HG02852 (cell line): ENCODE data around the gene TM4SF5.

Experiments
- ATAC-seq: cut with Tn5 transposase; IDR thresholded peaks from one replicate; pipeline ENCODE4 v1.9.1; 2021; ENCODE audit warnings: mild to moderate bottlenecking, moderate library complexity; ENCODE audit not compliant: unreplicated experiment

The TM4SF5 gene

GRCh38 chr17:4823373-4824089 lies 51.8 kb downstream of the TM4SF5 start:
- ATAC-seq = no peak

DNA sequence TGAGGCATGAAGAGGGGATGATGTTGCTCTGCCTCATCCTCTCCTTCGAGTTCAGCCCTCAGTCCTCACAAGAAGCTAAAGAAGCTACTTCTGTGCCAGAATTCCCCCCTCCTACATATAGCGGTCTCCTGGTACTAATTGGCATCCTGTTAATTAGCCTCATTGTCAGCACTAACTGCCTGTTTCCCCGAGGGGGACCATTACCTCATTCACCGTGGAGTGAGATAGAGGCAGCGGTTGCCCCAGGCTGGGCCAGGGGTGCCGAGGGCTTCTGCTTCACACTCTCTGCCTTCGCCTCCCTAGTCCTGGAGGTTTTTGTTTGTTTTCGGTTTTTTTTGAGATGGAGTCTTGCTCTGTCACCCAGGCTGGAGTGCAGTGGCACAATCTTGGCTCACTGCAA lies 55.7 kb downstream of the TM4SF5 start:
- no peak for ATAC-seq

DNA sequence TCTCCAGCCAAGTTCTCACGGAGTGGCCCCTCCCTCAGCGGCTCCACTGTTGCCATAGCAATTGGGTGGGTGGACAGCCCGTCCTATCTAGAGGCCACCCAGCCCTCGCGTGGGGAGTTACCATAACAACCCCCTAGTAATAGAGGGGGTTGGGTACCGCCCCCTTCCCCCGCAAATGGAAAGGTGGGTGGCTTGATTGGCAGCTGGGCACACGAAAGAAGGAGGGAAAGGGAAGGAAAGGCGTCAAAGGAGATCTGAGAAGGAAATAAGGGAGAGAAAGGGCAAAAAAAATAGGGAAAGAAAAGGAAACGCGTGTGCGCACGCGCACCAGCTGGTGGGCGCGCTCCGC lies 61.1 kb downstream of the TM4SF5 start:
- peak; percentile 4 for ATAC-seq
